SKM-1 (cell line): ENCODE results near the gene NUB1.

Experiments
- DNase-seq: peaks from one replicate; lab custom pipeline; 2025; ENCODE audit not compliant: unreplicated experiment; lab: John Stamatoyannopoulos, UW

NUB1 gene

GRCh38 chr7:151377406-151377805 is 35.8 kb downstream of the NUB1 start:
- no peak for DNase-seq

- DNase-seq = no peak
Observed at GRCh38 chr7:151378011-151378410, 36.4 kb downstream of the NUB1 start.

GRCh38 chr7:151378496-151379192 is 37.0 kb downstream of the NUB1 start:
- DNase-seq = no peak

GRCh38 chr7:151379193-151379520 is 37.5 kb downstream of the NUB1 start:
- DNase-seq = no peak

- DNase-seq = no peak
Observed at GRCh38 chr7:151379534-151380198, 38.1 kb downstream of the NUB1 start.

GRCh38 chr7:151380199-151381097 is 38.8 kb downstream of the NUB1 start:
- DNase-seq = no peak

GRCh38 chr7:151381098-151381347 is 39.4 kb downstream of the NUB1 start:
- DNase-seq = no peak

- DNase-seq = no peak
Observed at GRCh38 chr7:151381348-151382078, 39.9 kb downstream of the NUB1 start.

- no peak for DNase-seq
Observed at GRCh38 chr7:151382079-151382885, 40.7 kb downstream of the NUB1 start.

- DNase-seq = no peak
Observed at GRCh38 chr7:151383638-151384351, 42.2 kb downstream of the NUB1 start.

GRCh38 chr7:151384352-151384697 is 42.7 kb downstream of the NUB1 start:
- DNase-seq = no peak

GRCh38 chr7:151384776-151385625 is 43.4 kb downstream of the NUB1 start:
- DNase-seq = no peak

- DNase-seq = no peak
Observed at GRCh38 chr7:151385626-151386300, 44.2 kb downstream of the NUB1 start.

GRCh38 chr7:151386301-151387160 is 44.9 kb downstream of the NUB1 start:
- no peak for DNase-seq

GRCh38 chr7:151387161-151388006 is 45.8 kb downstream of the NUB1 start:
- DNase-seq = no peak

- no peak for DNase-seq
Observed at GRCh38 chr7:151388007-151388297, 46.3 kb downstream of the NUB1 start.

- DNase-seq = no peak
Observed at GRCh38 chr7:151388430-151388829, 46.8 kb downstream of the NUB1 start.
